ENCODE measurements around the gene PACSIN1. TPM values are rescaled to one million over a fixed set of nuclear protein-coding genes. Genes with fewer than 3 reads are reported as not detected.

The PACSIN1 gene
- total RNA-seq, 2 experiments from 2014 or later: 19.3 to 88.4 TPM

DNA sequence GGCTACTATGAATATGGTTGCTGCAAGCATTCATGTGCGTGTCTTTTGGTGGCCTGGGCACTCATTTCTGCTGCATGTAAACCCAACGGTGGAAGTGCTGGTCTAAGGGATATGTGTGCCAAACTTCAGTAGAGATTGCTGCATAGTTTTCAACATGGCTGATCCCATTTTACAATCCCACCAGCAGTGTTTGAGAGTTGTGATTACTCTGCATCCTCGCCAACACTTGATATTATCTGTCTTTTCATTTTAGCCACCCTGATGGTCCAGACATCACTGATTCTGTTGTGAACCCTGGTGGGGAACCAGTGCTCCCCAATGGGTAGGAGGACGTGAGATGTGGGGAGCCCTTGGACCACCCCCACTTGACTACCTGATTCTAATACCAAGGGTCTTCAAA lies 27.5 kb downstream of the PACSIN1 start:
- BruUV-seq (replicated peaks): no TSS peak
- Histone ChIP-seq H3K4me1 (ENCODE audit: insufficient read depth, low read length, poor library complexity, severe bottlenecking) (peaks cover 14% of the 10 kb centered on the region), H3K27ac (ENCODE audit: low read depth, low read length, poor library complexity, severe bottlenecking) (no peak overlapping the region), H3K4me3 (ENCODE audit: low read depth, low read length, poor library complexity, severe bottlenecking) (no peak overlapping the region), H3K9me2 (ENCODE audit: insufficient read depth, low read length) (no peaks in the 10 kb centered on the region), H3K79me2 (ENCODE audit: insufficient read depth, low read depth, low read length) (peaks cover 29% of the 10 kb centered on the region; the same call in 1 of the 2 replicates), H3K9me3 (ENCODE audit: low read length) (no peaks in the 10 kb centered on the region), H3K4me2 (ENCODE audit: low read length) (no peak overlapping the region), H4K20me1 (ENCODE audit: insufficient read depth, low read length) (no peaks in the 10 kb centered on the region), H3K36me3 (ENCODE audit: insufficient read depth, low read length) (peaks cover 42% of the 10 kb centered on the region), H2AFZ (ENCODE audit: low read length) (no peak overlapping the region)
- intact Hi-C loops (cut with micrococcal nuclease; ENCODE audit: unreplicated experiment): no loop called here
- POLR2A ChIA-PET: interaction anchor here (0.9 kb wide), 1 partner anchor 13 kb away, joined by 3 read pairs; no protein-coding TSS in a partner anchor
- CTCF ChIA-PET (ENCODE audit: unreplicated experiment): no interaction called here
- no peak for DNase-seq (ENCODE audit: low spot score)
- no peak for TF ChIP-seq EZH2phosphoT487 (IDR thresholded peaks at IDR 0.05; ENCODE audit: borderline replicate concordance, low read depth, low read length)
- TF ChIP-seq, protein P1, sequence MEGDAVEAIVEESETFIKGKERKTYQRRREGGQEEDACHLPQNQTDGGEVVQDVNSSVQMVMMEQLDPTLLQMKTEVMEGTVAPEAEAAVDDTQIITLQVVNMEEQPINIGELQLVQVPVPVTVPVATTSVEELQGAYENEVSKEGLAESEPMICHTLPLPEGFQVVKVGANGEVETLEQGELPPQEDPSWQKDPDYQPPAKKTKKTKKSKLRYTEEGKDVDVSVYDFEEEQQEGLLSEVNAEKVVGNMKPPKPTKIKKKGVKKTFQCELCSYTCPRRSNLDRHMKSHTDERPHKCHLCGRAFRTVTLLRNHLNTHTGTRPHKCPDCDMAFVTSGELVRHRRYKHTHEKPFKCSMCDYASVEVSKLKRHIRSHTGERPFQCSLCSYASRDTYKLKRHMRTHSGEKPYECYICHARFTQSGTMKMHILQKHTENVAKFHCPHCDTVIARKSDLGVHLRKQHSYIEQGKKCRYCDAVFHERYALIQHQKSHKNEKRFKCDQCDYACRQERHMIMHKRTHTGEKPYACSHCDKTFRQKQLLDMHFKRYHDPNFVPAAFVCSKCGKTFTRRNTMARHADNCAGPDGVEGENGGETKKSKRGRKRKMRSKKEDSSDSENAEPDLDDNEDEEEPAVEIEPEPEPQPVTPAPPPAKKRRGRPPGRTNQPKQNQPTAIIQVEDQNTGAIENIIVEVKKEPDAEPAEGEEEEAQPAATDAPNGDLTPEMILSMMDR (conservative IDR thresholded peaks at IDR 0.05; ENCODE audit: low read length): no peak

GRCh38 chr6:34494973-34495372 lies 29.1 kb downstream of the PACSIN1 start:
- Histone ChIP-seq H3K9me3 (ENCODE audit: low read length) (no peaks in the 10 kb centered on the region), H3K4me2 (ENCODE audit: low read length) (no peak overlapping the region), H2AFZ (ENCODE audit: low read length) (no peak overlapping the region), H4K20me1 (ENCODE audit: insufficient read depth, low read length) (no peaks in the 10 kb centered on the region), H3K9me2 (ENCODE audit: insufficient read depth, low read length) (no peaks in the 10 kb centered on the region), H3K4me1 (ENCODE audit: insufficient read depth, low read length, poor library complexity, severe bottlenecking) (no peaks in the 10 kb centered on the region), H3K36me3 (ENCODE audit: insufficient read depth, low read length) (peaks cover 36% of the 10 kb centered on the region), H3K79me2 (ENCODE audit: insufficient read depth, low read depth, low read length) (peaks cover 16% of the 10 kb centered on the region; the same call in 1 of the 2 replicates), H3K4me3 (ENCODE audit: low read depth, low read length, poor library complexity, severe bottlenecking) (no peak overlapping the region), H3K27ac (ENCODE audit: low read depth, low read length, poor library complexity, severe bottlenecking) (no peak overlapping the region)
- TF ChIP-seq, protein P1 (conservative IDR thresholded peaks at IDR 0.05; ENCODE audit: low read length): no peak
- no peak for TF ChIP-seq EZH2phosphoT487 (IDR thresholded peaks at IDR 0.05; ENCODE audit: borderline replicate concordance, low read depth, low read length)
- DNase-seq (ENCODE audit: low spot score): no peak
- ChIA-PET POLR2A (interaction anchor here (1.0 to 1.3 kb wide), 2 partner anchors 10 to 26 kb away, joined by 3 to 4 read pairs; no protein-coding TSS in a partner anchor), CTCF (ENCODE audit: unreplicated experiment) (no interaction called here)
- intact Hi-C loops (cut with micrococcal nuclease; ENCODE audit: unreplicated experiment): no loop called here
- BruUV-seq (replicated peaks): no TSS peak

DNA sequence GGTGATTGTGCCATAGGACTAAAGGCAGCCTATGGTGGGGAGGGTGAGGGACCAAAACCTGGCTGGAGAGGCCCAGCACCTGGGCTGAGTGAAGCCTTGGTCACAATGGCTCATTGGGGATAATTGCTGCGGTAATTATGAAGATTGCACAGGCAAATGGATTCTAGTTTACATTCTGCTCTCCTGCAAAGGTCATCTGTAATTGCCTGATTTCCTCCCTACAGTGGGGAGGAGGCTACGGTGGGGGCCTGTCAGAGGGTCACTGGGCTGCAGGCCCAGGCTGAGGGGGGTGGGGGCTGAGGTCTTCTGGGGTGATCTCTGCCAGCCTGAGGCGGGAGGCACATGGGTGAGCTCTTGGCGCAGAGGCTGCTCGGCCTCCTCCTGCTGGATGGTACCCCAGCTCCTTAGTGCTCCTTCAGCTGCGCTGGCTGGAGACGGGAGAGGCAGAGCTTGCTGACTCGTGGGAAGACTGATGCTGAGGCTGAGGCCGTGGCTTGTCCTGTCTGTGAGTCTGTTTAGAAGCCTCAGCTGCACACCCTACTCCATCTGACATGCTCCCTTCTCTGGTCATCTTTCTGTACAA lies 30.3 kb downstream of the PACSIN1 start:
- Histone ChIP-seq H3K9me2 (ENCODE audit: insufficient read depth, low read length) (no peaks in the 10 kb centered on the region), H3K4me3 (ENCODE audit: low read depth, low read length, poor library complexity, severe bottlenecking) (no peak overlapping the region), H3K4me2 (ENCODE audit: low read length) (no peak overlapping the region), H3K36me3 (ENCODE audit: insufficient read depth, low read length) (peaks cover 40% of the 10 kb centered on the region), H3K79me2 (ENCODE audit: insufficient read depth, low read depth, low read length) (peaks cover 12% of the 10 kb centered on the region; the same call in 1 of the 2 replicates), H3K27ac (ENCODE audit: low read depth, low read length, poor library complexity, severe bottlenecking) (no peak overlapping the region), H2AFZ (ENCODE audit: low read length) (no peak overlapping the region), H4K20me1 (ENCODE audit: insufficient read depth, low read length) (no peaks in the 10 kb centered on the region), H3K4me1 (ENCODE audit: insufficient read depth, low read length, poor library complexity, severe bottlenecking) (no peaks in the 10 kb centered on the region), H3K9me3 (ENCODE audit: low read length) (no peaks in the 10 kb centered on the region)
- ChIA-PET CTCF (ENCODE audit: unreplicated experiment) (no interaction called here), POLR2A (interaction anchor here (0.6 kb wide), 1 partner anchor 247 kb away, joined by 4 read pairs; the partner anchor contains the start of gene SMIM29)
- intact Hi-C loops (cut with micrococcal nuclease; ENCODE audit: unreplicated experiment): no loop called here
- no peak for TF ChIP-seq EZH2phosphoT487 (IDR thresholded peaks at IDR 0.05; ENCODE audit: borderline replicate concordance, low read depth, low read length)
- TF ChIP-seq, protein P1 (conservative IDR thresholded peaks at IDR 0.05; ENCODE audit: low read length): no peak
- DNase-seq (ENCODE audit: low spot score): no peak
- BruUV-seq (replicated peaks): no TSS peak

Measured in OCI-LY7 (cell line).